NK-92 (cell line): Measurements from ENCODE around the gene UBASH3A.

Source experiments
- DNase-seq: peaks from one replicate; lab custom pipeline; 2025; ENCODE audit not compliant: unreplicated experiment; lab: John Stamatoyannopoulos, UW

The UBASH3A gene

DNA sequence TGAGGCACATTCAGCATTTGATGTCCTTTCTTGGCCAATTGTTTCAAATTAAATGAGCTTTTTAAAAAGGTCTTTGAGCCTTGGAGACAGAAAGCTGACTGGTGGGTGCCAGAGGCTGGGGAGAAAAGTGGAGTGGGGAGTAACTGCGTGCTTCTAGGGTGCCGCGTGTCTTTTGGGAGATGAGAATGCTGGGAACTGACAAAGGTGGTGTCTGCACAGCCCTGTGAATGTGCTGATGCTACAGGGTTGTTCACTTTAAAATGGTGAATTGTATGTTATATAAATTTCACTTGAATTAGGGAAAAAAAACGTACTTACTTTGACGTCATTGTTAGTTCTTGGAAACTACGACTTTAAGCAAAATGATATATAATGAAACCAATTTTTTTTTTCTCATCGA lies 29.2 kb upstream of the UBASH3A start:
- DNase-seq: no peak

DNA sequence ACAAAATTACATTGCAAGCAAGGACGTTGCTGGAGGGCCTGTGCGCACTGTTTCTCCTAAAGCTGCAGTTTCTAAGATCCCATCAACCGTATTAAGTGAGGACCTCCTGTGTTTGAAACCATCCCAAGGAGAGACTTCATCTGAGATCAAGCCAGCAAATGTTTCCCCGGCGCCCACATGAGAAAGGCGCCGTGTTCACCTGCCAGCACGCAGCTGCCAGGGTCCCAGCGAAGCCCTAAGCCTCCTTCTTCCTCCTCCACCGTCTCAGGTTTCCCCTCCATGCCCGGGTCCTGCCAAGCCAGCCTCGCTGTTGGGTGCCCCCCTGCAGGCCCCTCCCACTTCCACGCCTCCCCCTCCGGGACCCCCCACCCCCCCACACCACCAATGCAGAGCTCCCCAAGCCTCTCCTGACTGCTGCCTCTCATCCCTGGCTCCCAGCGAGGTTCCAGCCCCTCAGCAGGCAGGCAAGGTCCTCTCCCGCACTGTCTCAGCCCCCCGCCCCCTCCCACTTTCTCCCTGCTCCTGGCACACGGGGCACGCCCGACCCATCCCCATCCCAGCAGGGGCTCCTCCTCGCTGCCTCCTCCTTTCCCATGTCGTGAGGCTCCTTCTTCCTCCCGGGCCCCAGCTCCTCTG lies 28.7 kb upstream of the UBASH3A start:
- no peak for DNase-seq

DNA sequence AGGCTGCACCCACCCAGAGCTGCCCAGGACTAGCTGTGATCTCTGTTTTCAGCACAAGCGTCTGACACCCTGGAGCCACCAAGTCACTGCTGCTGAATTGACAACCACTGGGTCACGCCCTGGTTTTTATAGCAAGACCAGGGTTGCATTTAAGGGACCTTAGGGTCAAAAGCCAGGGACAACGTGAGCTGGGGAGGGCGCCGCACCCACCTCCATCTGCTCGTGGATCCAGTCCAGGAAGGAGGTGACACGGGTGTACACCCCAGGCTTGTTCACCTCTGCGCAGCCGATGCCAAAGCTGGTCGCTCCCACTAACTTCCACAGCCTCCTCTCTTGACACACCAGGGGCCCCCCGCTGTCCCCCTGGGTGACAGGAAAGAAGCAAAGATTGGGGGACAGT lies 28.2 kb upstream of the UBASH3A start:
- DNase-seq: no peak

DNA sequence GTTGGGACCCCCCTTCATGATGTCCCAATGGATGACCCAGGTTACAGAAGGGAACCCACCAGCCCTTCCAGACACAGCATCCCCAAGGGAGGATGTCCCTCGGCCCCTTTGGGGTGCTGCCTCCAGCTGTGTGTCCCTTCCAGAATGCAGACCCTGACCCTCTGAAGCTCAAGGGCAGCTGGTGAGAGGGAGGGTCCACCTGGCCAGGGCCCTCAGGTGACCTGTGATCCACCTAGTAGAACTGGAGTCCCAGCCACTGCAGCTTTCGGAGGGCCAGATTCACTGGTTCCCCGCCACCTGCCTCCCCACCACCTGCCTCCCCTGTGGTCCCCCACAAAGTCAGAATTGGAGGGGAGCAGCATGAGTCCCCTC lies 27.8 kb upstream of the UBASH3A start:
- no peak for DNase-seq

DNA sequence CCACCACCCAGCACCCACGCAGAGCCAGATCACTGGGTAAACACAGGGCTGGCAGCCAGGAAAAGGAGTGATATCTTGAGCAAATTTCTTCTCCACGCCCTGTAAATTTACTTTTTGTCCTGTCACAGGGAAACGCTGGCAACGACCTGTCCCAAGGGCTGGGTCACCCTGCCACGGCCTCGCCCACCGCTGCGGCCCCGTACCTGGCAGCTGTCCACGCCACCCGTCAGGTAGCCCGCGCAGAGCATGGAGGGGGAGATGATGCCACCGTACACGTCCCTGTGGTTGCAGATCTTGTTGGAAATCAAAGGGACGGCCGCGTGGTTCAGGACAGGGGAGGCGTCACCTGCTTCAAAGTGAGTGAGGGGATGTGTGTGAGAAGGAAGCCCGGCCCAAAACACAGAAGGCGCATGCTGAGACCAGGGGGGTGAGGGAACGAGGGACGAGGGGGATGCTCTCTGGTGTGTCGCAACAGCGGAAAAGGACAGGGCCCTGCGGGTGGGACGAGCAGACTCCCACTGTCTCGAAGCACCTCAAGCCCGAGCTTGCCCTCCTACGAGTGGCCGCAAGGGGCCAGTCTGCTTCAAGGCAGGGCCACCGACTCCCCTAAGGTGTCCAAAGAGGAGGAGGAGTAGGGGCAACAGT lies 27.2 kb upstream of the UBASH3A start:
- no peak for DNase-seq

DNA sequence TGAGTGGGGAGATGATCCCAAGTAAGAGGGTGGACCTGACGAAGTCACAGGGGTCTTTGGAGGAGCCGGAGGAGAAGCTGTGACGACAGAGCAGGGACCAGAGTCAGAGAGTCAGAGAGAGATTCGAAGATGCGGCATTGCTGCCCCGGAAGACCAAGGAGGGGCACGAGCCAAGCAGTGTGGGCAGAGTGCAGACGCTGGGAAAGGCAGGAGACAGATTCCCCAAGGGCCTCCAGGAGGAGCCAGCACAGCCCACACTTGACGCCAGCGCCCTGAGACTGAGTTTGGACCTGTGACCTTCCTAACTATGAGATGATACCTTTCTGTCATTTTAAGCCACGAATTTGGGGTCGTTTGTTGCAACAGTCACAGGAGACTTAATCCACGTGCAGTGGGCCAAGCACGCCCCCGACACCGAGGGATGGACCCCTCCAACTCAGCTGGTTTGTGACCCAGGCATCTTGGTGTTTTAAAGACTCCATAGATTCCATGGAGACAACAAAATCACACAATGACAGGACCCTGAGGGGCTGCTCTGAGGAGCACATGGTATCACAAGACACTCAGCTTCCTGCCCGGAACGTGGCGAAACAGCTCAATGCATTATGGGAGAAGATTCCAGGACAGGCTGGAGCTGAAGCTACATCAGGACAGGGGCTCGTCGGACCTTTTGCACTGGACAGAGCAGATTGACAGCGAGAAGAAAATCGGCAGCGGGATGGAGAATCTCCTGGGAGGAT lies 26.3 kb upstream of the UBASH3A start:
- DNase-seq: no peak

DNA sequence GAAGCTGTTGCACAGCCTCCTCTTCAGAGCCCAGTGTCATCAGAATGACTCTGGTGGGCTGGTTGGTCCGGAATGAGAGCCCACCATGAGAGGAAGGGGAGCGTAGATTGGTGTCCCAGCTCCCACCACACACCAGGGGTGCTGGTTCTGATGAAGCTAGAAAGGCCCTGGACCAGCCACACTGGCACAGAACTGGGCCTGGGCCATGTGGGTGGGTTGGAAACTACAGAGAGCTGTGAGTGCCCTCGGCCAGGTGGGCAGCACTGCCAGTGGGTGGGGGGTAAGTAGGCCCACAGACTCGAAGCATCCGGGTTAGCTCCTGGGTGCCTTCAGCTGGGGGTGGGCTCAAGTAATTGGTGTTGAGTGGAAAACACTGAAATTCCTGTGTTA lies 25.8 kb upstream of the UBASH3A start:
- no peak for DNase-seq

DNA sequence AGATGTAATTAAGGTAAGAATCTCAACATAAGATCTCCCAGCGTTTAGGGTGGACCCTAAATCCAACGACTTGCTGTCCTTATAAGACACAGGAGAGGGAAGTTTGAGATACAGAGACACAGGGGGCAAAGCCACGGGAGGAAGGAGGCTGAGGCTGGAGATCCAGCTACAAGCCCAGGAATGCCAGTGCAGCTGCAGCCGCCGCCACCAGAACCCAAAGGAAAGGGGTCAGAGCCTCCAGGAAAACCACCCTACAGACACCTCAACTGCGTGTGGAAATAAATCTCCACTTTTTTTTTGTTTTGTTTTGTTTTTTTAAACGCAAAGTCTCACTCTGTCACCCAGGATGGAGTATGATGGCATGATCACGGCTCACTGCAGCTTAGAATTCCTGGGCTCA lies 25.3 kb upstream of the UBASH3A start:
- DNase-seq: no peak

DNA sequence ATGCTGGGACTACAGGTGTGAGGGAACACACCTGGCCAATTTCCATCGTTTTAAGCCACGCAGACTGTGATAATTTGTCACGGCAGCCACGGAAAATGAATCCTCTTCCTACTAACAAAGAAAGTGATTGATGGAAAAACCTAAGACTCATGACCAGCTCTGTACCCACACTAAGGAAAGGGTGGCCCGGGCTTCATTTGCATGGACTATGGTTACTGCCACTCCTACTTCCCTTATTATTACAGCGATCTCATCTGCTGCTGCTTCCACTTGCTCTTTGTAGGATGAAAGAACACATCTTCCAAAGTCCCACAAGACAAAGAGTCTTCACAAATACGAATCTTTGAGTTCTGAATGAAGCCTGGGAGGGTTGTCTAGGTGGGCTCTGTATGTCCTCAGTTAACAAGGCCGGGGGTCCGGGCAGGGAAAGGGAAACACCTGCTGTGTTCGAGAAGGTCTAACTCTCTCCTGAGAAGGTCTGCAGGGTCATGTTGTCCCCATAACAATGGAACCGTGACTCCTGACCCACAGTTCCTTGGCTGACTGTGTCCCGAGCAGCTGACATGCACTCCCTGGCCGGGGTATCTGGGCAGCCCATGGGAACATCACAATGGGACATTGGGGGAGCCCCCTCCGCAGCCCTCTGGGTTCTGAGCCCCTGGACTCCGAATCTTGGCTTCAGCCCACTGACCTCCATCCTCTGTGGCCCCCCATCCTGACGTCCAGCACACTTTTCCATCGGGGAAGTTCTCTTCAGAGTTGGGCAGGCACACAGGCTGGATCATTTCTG lies 24.1 kb upstream of the UBASH3A start:
- no peak for DNase-seq

DNA sequence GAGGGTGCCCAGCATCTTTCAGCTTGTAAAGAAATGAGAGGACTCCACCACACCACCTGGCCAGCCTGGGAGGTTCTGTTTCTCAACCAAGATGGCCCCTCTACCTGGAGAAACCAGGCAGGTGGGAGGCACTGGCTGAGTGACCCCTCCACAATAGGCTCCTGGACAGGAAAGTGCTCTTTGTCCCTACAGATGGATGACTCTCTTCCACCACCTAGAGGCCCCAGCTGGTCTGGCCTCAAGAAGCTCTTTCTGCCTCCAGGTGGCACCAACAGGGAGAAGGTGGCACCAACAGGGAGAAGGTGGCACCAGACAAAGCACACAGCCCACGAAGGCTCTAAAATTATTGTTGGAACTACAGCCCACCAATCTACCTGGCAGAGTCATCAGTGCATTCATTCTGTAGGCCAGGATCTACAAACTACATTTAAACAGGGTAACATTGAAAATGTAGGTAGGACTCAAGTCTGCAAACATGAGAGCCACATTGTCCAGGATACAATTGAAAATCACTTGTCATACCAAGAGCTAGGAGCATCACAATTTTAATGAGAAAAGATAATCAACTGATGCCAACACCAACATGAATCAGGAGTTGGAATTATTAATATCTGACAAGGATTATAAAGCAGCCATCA lies 22.2 kb upstream of the UBASH3A start:
- no peak for DNase-seq

DNA sequence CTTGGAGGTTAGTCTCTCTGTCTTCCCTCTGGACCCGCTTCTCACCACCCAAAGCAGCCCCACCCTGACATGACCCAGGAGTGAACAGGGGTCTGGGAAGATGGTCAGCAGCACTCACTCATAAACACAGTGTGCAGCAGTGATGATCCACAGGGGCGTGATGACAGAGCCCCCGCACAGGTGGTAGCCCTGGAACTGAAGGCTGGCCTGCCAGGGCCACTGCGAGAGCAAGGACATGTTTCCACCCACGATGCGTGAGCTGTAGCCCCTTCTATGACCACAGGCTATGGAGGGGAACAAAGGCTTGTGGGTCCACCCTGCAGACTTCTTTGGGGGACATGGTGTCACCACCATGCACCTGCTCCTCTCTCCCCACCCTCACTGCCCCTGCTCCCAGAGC lies 20.8 kb upstream of the UBASH3A start:
- DNase-seq: no peak

DNA sequence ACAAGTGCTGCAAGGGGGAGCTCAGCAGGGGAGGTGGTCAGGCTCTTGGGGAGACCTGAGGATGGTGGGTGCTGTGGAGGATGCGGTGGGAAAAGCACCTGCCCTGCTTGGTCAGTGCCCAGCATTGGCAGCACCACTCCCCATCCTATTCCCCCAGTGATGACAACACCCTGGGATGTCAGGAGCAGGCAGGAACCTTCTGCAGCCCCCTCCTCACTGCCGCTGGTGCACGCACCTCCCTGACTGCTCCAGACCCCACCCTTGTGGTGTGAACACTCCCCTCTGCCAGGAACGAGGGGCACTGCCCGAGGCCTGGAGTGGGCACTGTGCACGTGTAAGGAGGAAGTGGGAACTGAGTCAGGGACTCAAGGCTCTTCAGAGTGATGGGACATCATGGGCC lies 20.4 kb upstream of the UBASH3A start:
- DNase-seq: no peak

DNA sequence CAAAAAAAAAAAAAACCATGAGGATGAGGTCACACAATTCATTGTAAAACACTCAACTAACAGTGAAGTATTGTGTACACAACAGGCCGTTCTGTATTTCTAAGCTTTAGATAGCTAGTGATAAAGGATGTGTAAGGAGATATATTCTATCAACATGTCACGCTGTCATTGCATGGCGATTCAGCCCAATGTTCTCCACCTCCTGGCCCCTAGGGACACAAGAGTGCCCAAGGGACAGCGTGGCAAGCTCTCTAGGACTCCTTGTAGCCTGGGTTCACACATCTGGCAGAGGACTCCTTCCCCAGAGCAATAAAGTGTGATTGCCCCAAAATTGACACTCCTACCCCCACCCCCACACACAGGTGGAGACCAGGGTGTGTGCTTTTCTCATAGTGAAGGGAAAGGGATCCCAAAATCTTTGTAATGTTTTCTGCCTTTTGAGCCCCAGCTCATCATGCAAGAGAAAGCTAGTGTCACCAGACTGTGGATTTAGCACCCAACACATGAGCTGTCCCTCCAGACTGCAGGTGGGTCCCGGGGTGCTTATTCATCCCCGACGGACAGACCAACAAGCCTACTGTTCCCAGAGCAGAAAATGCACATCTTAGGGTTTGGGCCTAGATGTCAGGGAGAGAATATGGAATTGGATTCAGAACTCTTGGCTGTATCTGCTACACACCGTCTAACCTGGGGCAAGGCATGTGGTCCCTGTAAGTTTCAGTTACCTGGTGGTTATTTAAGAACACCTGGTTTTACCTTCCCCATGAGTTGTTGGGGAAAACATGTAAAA lies 19.4 kb upstream of the UBASH3A start:
- DNase-seq: no peak

DNA sequence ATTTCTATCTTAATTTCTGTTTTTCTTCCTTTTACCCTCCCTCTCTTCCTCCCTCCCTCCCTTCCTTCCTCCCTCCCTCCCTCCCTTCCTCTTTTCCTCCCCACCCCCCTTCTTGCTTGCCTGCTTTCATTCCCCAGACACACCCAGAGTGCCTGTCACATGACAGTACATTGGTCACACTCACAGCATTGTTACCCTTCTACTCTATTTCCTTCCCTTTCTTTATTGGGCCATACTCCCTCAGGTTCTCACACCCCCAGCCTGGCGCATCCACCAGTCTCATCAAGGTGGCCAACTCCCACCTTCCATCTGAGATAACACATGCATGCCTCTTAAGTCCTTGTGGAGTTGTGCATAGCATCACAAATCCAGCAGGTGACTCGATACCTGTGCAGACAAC lies 18.7 kb upstream of the UBASH3A start:
- DNase-seq: no peak

DNA sequence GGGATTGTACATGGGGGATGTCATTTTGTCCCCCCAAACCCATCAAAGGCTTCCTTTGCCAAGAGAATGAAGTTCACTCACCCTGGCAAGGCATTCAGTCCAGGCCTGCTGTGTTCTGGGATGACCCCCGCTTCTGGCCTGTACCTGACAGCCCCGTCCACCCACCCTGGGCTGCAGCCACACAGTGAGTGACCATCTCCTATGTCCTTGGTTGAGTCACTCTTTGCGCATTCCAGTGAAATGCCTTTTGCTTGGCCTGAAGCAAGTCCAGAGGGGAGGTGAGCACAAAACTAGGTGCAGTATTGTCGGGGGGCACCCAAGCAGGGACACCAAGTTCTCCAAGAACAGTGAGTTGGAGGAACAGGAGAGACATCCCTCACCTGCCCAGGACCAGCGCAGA lies 18.1 kb upstream of the UBASH3A start:
- DNase-seq: no peak

DNA sequence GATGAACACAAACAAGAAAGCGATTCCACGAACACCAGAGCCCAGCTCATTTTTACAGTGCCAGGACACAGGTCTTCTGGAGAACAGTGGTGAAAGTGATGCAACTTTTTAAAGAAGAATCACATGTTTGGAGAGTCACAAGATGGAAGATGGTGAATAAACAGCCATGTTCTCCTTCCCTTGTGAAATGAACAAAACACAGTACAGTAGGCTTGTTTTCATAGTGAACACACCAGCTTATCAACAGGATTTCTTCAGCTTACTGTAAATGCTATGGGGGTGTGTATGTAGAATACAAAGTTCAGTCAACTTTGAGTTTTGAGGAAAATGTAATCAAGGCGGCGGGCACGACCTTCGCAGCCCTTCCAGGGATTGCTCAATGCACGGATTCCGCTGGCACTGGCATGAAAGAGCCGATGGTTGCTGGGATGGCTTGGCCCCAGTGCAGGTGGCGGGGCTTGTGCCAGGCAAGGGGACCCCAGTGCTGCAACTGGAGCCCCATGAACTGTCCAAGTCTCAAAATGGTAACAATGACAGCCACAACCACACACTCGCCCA lies 17.6 kb upstream of the UBASH3A start:
- DNase-seq: no peak

DNA sequence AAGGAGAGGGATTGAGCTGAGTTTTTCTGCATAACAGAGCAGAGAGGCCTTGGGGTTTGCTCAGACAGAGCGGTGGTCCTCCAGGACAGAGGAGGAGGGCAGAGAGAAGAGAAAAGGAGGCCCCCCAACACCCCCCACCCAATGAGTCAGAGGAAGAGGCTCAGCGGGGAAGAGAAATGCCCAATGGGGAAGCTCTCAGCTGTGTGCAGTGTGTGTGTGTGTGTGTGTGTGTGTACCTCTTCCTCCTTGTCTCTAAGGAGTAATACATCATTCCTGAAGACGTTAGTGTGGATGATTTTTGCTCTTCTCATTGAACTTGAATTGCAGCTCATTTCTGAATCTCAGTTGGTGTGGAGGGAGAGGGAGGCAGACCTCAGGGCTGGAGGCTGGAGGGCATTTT lies 16.5 kb upstream of the UBASH3A start:
- DNase-seq: no peak

DNA sequence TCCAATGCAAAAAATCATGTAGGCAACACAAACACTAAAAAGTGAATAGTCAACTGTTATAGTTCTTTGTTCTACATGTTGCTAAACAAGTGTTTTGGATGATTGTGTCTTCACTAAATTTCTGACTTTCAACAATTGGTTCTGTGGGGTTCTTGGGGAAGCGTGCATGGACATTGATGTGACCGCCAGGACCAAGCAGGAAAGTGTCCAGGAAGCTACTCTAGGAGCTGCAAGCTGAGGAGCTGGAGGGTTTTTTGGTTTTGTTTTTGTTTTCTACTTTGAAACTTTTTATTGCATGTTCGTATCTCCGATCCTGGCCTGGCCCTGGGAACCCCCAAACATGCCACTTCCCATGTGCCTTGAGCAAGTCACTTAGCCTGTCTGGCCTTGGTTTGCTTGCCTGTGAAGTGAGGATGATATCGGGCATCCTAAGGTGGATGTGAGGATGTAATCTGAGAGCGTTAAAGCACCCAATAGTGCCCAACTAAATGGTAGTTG lies 15.8 kb upstream of the UBASH3A start:
- DNase-seq: no peak

DNA sequence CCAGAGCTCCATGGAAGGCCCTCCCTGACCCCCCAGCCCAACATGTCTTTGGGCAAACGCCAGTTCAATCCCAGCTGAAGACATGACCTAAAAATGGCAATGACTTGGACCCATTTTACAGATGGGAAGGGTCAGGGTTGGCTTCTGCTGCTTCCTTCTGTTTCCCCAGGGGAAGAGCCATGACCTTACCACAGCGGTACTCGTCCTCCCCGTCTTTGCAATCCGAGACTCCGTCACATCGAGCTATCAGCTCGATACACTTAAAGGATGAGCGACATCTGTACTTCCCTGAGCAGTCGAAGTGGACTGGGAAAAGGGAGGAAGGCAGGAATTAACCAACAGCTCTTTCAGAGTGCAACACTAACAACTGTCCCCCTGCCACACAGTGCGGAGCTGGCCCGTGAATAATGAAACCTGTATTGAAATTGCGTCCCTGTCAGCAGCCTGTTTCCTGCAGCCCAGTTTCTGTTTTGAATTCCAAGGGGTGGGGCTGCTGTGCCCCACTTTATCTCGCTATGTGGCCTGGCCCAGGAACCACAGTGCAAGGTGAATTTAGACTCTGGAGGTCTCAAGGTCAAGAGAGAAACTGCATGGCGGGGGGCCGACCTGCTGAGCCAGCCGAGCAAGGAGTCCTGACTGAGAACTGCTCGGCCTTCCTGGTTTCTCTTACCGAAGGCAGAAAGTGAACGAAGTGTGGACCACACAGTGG lies 14.8 kb upstream of the UBASH3A start:
- DNase-seq: no peak
